D341Med (cell line): Measurements from ENCODE around the gene DZANK1.
"Not testable (repeated sequence)": the region's sequence is repeated elsewhere in the genome, so short reads cannot be mapped to it uniquely, and the experiment has no call there.

Experiments used
- DNase-seq: peaks from one replicate; pipeline ENCODE4 v3.0.0; 2012; ENCODE audit warnings: low spot score

DZANK1 gene

DNA sequence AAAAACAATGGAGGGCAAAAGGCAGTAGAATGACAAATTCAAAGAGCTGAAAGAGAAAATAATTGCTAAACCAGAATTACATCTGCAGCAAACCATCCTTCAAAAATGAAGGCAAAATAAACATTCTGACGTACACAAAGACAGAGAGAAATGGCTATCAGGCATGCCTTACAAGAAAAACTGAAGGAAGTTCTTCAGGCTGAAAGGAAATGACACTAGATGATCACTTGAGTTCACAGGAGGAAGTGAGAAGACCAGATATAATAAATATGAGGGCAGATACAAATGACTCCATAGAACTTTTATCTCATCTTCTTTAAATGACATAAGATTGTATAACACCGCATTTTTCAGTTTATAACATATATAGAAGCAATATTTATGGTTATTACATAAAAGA, 30.0 kb downstream of the DZANK1 start:
- no peak for DNase-seq

DNA sequence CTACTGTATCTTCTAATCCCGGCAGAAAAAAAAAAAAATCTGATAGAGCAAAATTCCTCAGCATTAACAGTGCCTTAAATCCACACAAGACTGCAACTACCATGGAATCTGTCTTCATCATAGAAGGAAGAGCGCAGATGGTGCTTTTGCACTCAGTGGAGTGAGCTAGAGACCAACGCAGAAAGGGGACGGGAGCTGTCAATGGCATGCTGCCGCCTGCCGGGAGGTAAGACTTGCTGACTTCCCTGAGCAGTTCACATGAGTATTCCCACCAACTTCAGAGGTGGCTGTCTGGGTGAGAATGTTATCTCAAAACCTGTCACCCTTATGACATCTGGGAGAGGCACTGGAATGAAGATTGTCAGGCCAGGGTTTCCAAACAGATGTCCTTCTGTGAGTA, 35.6 kb downstream of the DZANK1 start:
- no peak for DNase-seq

- DNase-seq, result no peak
Observed at GRCh38 chr20:18430172-18430826, 36.5 kb downstream of the DZANK1 start.

DNA sequence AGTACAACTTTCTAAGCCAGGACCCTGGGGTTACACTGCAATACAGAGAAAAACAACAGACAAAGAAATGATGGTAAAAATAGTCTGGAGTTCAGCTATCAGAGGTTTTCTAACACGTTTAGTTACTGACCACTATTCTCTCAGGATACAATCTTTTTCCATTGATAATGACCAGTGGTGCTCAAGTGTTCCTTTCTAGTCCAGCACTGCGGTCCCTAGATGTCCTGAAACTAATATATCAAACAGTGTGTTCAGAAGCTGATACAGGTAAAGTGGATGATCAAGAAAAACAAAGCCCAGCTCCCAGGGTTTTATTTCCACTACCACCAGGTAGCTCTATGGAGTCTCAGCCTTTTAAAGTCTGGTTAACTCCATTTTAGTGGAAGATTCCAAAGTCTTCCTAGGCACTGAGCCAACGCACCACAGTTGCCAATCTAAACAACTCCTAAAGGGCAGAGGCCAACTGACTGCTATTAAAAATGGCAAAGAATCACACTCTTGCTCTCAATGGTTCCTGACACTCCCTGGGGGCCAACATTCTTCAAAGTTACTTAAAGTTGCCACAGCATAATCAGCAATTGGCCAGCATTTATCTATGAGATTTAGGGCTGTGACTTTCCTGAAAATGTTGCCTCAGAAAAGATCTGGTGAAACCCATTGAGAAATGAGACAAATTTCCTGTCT, 38.2 kb downstream of the DZANK1 start:
- DNase-seq, result no peak

GRCh38 chr20:18427214-18427613, 39.6 kb downstream of the DZANK1 start:
- no peak for DNase-seq

DNA sequence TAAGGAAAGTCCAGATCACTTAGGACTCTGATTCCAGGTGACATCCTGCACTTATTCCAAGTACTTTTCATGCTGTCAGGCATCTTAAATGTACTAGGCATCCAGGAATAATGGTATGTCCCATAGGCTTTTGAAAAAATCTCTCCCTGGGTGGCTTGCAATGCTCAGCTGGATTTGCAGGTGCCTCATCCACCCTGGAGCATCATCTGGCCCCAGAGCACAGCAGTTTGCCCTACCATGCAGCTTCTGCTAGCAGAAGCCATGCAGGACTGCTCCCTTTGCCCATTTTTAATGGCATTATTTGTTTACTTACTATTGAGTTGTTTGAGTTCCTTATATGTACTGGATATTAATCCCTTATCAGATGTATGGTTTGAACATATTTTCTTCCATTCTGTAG, 45.2 kb downstream of the DZANK1 start:
- no peak for DNase-seq

GRCh38 chr20:18416486-18416885, 50.3 kb downstream of the DZANK1 start:
- DNase-seq, result no peak

GRCh38 chr20:18414140-18414539, 52.7 kb downstream of the DZANK1 start:
- no peak for DNase-seq

- no peak for DNase-seq
Observed at GRCh38 chr20:18412221-18412901, 54.5 kb downstream of the DZANK1 start.

DNA sequence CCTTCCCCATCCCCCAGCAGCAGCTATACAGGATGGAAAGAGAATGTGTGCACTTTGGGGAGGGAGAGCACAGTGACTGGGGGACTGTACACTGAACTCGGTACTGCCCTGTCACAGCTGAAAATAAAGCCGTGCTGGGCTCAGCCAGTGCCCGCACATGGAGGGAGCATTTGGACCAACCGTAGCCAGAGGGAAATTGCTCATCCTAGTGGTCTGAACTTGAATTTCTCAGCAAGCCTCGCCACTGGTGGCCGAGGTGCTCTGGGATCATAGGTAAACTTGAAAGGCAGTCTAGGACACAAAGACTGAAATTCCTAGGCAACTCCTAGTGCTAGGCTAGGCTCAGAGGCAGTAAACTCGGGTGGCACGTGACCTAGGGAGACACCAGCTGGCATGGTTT, 61.0 kb downstream of the DZANK1 start:
- no peak for DNase-seq

DNA sequence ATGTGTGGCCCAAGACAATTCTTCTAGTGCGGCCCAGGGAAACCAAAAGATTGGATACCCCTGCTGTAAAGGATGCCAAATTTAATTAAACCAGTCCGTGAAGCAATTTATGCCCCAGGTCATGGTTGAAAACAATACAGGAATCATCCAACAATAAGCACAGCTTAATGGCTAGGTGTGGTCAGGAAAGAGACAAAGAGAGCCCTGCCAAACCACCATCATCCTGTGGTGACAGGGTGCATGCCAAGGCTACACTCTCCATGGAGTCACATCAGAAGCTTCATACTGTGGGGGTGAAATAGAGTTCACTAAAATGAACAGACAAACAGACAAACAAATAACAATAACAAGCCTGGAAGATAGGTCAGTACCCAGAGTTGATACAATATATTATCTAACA, 62.7 kb downstream of the DZANK1 start:
- DNase-seq, result no peak

GRCh38 chr20:18403269-18403668, 63.6 kb downstream of the DZANK1 start:
- no peak for DNase-seq

GRCh38 chr20:18401305-18401704, 65.5 kb downstream of the DZANK1 start:
- DNase-seq, result no peak

GRCh38 chr20:18400460-18400859, 66.4 kb downstream of the DZANK1 start:
- DNase-seq, result no peak

DNA sequence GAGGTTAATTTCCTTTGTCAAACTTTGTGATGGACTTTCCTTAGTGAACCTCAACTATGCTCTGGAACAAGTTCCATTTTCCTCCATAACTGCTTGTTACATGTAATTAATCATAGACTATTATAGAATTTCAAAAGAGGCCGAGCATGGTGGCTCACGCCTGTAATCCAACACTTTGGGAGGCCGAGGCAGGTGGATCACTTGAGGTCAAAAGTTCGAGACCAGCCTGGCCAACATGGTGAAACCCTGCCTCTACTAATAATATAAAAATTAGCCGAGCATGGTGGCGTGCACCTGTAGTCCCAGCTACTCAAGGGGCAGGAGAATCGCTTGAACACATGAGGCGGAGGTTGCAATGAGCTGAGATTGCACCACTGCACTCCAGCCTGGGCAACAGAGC, 68.1 kb downstream of the DZANK1 start:
- not testable (repeated sequence) for DNase-seq

- no peak for DNase-seq
Observed at GRCh38 chr20:18397030-18397429, 69.8 kb downstream of the DZANK1 start.

DNA sequence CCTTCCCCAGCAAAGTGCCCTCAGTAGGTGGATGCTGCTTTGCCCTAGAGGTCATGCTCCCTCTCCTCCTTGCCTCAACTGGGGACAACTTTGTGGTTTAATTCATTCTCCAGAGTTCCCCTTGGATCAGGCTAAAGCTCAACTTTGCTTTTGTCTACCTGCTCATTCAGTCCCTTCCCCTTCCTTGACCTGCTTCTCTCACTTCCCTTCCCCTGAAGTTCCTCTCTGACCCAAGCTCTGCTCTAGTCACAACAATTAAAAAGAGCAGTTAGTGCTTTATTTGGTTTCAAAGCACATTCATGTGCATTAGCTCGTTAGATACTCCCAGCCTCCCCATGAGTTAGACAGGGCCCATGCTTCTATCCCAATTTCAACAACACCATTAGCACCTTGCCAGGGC, 71.3 kb downstream of the DZANK1 start:
- no peak for DNase-seq

DNA sequence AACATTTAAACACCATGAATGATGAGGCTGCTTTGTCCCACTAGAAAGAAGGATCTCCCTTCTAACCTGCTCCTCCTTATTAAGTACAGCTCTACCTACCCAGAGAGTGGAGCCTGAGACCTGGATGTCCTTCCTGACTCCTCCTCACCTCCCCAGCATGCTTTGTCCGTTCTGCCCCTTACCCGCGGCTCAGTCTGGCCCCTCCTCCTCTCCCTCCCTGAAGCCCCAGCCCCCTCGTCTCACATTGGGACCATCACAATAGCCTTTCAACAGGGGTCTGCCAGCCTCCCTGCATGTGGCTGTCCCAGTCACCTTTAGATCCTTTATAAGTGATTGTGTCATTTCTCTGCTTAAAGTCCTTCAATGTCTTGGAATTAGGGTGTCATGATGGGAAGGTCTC, 72.5 kb downstream of the DZANK1 start:
- no peak for DNase-seq

DNA sequence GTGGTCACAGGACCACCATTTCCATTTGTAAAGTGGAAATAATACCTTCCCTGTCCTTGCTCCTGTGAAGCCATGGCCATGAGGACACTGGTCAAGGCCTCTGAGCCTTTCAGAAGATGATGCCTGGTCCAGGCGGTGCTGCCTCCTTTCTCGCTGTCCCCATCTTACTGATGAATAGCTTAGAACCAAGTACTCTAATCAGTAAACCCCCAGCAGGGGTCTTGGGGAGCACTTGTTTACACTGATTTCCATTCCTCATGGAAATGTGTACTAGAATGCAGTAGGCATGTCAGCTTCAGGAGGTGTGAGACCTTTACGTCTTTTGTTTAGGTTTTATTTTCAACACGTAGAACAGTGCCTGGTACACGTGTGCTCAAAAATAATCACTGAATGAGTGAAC, 75.1 kb downstream of the DZANK1 start:
- no peak for DNase-seq

DNA sequence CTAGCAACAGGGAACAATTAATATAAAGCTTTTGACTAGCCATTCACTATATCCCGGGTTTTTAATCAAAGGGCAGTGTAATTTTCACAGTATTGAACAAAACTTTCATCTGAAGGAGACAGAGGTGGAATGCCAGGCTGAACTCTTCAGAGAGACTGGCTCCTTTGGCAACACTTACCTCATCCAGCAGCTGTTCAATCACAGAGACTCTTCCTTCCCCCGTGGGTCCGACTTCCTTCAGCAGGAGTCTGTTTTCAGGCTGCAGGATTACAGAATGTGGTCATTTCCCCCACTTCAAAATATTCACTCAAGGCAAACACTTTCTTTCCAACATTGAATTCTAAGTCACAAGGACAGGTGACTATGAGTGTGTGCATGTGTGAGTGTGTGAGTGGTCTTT, 76.6 kb downstream of the DZANK1 start:
- no peak for DNase-seq

- no peak for DNase-seq
Observed at GRCh38 chr20:18388860-18389259, 78.0 kb downstream of the DZANK1 start.

GRCh38 chr20:18380908-18381529, 85.8 kb downstream of the DZANK1 start:
- DNase-seq, result no peak

DNA sequence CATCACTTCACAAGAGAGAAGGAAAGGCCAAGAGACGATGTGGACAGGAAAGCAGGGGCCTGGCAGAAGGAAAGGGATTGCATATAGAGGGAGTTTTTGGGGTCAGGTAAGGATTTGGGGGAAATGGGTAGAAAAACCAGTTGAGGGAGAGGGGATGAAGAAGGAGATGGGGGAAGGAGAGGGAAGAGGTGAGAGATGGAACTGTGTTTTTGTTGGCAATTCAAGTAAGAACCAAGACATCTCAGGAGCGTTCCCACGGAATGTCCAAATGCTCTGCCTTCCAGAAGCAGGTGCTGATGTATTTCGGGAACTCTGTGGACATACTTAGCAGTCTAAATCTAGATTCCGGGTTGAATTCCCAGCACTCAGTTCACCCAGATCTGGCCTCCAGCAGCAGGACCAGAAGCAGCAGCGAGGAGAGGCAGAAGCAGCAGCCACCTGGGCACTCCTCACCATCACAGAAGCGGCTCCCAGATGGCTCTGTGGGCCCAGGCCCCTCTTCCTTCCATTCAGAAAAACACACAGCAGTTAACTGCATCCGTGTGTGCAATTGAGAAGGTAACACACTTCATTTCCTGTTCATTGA, 88.8 kb downstream of the DZANK1 start:
- no peak for DNase-seq
